Ramos (cell line): Measurements from ENCODE around the gene BPTF.
"Not testable (repeated sequence)": the region's sequence is repeated elsewhere in the genome, so short reads cannot be mapped to it uniquely, and the experiment has no call there.

Experiments
- in situ Hi-C: fragments of 300-500 bp; cut with MboI; formaldehyde crosslinking; loops from one replicate; pipeline ENCODE4 v1.14.3; 2022; ENCODE audit warnings: low sequenced_read_pairs; ENCODE audit not compliant: unreplicated experiment

Gene BPTF

DNA sequence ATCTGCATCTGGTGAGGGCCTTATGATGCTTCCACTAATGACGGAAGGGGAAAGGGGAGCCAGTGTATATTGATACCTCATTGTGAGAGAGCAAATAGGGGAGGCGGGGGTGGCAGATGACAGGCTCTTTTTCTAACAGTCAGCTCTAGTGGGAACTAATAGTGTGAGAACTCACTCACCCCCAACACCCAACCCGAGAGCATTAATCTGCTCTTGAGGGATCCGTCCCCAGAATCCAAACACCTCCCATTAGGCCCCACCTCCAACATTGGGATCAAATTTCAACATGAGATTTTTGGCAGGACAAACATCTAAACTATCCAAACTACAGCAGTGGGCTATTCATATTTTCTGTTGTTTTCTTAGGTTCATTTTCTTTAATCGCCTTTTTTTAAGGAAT, 54.4 kb downstream of the BPTF start:
- in situ Hi-C loops = no loop called here

DNA sequence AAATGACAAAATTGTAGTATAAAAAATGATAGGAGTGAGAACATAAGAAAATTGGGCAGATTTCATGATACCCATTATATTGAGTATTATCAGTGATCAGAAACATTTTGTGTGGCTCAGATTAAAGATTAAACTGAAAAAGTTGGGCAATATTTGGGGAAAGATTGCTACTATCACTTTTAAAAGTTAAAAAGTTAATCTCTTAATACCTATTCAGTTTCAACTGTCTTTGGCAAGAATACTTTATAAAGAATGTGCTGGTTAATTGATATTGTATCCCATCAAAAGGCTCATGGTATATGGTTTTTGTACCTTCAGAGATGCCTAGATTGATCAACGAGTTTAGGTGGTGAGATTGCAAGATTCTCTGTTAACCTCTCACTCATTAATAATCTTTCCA, 55.8 kb downstream of the BPTF start:
- in situ Hi-C loops = no loop called here

DNA sequence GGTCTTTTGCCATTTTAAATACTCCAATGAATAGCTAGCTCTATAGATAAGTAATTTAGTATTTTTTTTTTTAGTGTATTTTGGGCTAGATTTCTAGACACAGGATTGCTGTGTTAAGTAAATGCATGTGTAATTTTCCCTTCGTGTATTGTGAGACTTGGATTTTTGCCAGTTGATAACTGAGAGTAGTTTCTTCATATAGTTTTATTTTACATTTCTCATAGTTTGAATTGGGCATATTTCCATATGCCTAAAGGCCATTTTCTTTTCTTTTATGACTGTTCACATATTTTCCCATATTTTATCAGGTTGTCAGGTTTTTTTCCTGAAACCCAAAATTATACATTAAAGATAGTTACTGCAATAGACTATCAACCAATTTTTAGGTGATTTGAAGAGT, 59.4 kb downstream of the BPTF start:
- in situ Hi-C loops = no loop called here

DNA sequence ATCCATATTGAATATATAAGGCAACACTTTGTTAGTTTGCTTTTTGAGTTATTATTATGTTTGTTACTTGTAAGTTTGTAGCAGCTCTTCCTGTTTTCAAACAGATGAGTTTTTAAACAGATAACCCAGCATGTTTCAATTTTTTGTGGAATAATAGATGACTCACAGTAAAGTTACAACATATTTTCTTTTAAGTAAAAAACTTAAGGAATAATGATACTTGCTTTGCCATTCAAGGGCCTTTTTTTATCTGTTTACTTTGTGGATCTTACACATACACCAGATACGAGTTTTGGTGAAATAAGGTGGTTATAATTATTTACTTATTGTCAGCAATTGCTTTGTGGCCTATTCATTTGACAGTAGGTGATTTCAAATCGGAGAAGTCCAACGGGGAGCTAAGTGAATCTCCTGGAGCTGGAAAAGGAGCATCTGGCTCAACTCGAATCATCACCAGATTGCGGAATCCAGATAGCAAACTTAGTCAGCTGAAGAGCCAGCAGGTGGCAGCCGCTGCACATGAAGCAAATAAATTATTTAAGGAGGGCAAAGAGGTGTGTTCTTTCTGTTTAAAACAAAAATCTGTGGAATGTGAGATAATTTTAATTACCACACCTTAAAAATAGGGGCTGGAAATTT, 66.3 kb downstream of the BPTF start:
- in situ Hi-C loops = no loop called here

DNA sequence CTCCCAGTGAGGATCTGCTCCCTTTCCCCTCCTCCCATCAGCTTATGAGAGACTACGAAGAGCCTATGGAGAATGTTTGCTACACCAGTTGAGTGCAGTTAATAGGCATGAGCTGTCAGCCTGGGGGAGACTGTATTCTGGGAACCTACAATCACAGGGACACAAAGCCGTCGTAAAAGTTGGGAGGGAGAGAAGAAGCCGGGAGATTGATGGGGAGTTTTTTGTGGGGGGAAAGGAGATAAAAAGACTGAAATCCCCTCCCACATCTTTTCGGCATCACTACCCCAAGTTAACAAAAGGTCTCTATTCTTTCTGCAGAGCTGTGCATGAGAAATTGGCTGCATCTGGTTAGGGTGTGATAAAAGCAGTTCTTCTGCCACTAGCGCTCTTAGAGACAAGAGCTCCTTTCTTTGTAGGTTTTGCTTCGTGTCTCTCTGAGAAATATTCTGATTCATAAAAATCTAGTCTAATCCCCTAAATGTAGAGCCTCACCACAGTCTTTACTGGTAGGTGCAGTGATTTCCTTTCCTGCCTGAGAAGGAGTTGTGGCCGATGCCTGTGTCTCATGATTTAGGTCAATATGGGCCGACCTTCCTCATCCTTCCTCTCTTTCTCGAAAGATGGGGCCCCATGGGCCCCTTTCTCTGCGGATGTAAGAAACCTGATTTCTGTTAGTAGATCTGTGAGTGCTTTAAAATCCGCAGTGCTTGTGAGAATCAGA, 77.4 kb downstream of the BPTF start:
- in situ Hi-C loops = no loop called here

DNA sequence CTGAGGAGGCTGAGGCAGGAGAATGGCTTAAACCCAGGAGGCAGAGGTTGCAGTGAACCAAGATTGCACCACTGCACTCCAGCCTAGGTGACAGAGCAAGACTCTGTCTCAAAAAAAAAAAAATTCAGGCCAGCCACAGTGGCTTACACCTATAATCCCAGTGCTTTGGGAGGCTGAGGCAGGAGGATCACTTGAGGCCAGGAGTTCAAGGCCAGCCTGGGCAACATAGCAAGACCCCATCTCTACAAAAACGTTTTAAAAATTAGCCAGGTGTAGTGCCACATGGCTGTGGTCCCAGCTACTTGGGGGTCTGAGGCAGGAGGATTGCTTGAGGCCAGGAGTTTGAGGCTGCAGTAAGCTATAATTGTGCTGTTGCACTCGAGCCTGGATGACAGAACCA, 80.0 kb downstream of the BPTF start:
- in situ Hi-C loops = not testable (repeated sequence)

DNA sequence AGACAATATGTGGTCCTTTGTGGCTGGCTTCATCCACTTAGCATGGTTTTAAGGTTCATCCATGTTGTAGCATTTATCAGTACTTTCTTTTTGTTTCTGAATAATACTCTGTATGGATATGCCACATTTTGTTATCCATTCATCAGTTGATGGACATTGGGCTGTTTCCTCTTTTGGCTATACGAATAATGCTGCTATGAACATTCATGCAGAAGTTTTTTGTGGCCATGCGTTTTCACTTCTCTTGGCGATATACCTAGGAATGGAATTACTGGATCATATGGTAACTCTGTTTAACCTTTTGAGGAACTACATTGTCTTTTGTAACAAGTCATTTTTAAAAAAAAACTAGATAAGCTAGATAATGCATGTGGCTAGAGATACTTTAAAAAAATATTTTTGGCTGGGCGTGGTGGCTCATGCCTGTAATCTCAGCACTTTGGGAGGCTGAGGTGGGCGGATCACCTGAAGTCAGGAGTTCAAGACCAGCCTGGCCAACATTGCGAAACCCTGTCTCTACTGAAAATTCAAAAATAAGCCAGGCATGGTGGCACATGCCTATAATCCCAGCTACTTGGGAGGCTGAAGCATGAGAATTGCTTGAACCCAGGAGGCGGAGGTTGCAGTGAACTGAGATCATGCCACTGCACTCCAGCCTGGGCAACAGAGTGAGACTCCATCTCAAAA, 85.0 kb downstream of the BPTF start:
- in situ Hi-C loops = not testable (repeated sequence)

DNA sequence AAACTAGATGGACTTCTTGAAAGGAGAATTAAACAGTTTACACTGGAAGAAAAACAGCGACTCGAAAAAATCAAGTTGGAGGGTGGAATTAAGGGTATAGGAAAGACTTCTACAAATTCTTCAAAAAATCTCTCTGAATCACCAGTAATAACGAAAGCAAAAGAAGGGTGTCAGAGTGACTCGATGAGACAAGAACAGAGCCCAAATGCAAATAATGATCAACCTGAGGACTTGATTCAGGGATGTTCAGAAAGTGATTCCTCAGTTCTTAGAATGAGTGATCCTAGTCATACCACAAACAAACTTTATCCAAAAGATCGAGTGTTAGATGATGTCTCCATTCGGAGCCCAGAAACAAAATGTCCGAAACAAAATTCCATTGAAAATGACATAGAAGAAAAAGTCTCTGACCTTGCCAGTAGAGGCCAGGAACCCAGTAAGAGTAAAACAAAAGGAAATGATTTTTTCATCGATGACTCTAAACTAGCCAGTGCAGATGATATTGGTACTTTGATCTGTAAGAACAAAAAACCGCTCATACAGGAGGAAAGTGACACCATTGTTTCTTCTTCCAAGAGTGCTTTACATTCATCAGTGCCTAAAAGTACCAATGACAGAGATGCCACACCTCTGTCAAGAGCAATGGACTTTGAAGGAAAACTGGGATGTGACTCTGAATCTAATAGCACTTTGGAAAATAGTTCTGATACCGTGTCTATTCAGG, 85.9 kb downstream of the BPTF start:
- in situ Hi-C loops = no loop called here

DNA sequence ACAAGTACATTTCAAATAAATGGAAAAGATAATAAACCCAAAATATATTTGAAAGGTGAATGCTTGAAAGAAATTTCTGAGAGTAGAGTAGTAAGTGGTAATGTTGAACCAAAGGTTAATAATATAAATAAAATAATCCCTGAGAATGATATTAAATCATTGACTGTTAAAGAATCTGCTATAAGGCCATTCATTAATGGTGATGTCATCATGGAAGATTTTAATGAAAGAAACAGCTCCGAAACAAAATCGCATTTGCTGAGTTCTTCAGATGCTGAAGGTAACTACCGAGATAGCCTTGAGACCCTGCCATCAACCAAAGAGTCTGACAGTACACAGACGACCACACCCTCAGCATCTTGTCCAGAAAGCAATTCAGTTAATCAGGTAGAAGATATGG, 86.8 kb downstream of the BPTF start:
- in situ Hi-C loops = no loop called here

DNA sequence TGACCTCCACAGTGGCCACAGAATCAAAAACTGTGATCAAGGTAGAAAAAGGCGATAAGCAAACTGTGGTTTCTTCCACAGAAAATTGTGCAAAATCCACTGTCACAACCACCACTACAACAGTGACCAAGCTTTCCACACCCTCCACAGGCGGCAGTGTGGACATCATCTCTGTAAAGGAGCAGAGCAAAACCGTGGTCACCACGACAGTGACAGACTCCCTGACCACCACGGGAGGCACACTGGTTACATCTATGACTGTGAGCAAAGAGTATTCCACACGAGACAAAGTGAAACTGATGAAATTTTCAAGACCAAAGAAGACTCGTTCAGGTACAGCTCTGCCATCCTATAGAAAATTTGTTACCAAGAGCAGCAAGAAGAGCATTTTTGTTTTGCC, 87.4 kb downstream of the BPTF start:
- in situ Hi-C loops = no loop called here

DNA sequence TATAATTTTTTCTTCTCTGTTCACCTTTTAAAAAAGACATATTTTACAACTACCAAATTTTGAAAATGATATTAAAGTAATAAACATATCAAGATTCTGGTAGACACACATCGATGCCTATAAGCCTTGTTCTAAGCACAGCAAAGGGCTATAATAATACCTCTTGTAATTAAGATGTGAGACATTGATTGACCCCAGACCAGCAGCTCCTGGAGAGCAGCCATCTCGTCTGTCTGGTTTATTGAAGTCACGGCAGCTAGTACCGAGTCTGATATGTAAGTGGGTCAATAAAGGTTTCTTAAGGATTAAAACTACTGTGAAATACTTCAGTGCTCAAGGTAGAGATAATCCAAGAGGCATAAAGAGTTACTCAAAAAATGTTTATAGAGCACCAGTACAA, 94.9 kb downstream of the BPTF start:
- in situ Hi-C loops = no loop called here

DNA sequence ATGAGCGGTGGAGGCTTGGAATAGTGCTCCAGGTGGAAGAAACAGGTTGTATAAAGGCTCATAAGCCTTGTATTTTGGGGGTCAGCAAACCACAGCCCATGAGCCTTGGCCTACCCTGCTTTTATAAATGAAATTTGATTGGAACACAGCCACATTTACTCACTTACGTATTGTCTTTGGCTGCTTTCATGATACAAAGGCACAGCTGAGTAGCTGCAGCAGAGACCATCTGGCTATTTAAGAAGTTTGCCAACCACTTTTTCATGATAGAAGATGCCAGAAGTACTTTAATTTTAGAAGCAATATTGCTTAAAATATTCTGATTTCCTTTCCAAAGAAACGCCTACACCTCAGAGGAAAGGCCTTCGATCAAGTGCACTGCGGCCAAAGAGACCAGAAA, 97.2 kb downstream of the BPTF start:
- in situ Hi-C loops = no loop called here

DNA sequence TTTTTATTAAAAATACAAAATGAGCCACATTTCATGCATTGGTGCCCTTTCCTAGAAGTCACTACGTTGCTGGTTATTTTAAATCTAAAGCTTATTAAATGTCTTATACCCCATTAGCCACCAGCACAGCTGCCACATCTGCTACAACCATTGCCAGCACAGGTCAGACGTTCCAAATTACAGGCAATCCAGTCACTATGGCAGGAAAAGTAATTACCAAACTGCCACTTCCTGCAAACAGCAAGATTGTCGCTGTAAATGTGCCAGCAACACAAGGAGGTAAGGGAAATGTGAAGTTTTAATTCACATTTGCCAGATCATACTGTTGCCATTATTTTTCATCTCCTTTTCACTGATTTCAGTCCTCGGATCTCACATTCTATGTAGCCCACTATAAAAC, 103.5 kb downstream of the BPTF start:
- in situ Hi-C loops = not testable (repeated sequence)

DNA sequence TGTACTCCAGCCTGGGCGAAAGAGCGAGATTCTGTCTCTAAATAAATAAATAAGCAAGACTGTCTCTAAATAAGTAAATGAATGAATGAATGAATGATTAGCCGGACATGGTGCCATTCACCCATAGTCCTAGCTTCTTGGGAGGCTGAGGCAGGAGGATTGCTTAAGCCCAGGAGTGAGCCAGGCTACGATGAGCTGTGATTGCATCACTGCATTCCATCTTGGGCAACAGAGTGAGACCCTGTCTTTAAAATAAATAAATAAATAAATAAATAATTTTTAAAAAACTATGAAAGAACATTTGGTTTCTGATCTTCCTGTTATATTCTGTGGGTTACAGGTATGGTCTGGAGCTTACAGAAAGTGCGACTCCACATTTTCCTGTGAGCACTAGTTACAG, 105.9 kb downstream of the BPTF start:
- in situ Hi-C loops = no loop called here

DNA sequence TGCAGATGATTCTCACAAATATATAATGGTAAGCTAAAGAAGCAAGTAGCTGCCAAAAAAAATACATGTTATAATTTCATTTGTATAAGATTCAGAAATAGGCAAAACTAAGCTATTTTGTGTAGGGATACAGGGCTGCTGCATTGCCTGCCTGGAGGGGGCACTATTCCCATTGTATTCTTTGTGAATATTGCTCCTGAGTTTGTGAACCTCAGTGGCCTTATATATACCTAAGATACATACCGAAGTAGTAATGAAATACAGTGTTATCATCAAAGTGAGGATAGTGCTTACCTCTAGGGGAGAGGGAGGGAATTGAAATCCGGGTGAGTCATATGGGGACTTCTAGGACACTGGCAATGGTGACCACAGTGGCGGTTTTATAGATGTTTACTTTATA, 117.5 kb downstream of the BPTF start:
- in situ Hi-C loops = no loop called here

DNA sequence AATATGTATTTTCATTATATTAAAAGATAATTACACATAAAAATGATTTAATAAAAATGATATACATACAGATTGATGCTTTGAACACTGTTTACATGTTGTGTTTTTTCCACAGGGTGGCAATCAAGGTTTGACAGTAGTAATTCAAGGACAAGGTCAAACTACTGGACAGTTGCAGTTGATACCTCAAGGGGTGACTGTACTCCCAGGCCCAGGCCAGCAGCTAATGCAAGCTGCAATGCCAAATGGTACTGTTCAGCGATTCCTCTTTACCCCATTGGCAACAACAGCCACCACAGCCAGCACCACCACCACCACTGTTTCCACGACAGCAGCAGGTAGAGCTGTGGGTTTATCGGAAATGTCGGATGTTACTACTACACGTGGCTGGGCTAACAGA, 118.7 kb downstream of the BPTF start:
- in situ Hi-C loops = no loop called here

DNA sequence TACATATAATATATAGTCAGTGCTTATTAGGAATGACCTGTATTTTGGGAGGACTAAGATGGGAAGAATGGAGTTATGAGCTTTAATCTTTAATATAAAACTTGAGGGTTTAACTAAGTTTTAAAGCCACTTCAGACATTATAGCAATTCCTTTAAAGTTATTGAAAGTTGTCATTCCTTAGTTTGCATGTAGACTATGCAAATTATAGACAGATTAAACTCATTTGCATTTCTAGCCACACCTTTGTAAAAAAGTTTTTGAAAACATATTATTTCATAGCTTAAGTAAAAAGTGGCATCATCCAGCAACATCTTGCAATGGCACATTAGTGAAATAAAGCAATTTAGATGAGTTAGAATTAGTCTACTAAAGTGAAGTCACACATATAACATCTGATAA, 121.2 kb downstream of the BPTF start:
- in situ Hi-C loops = no loop called here

DNA sequence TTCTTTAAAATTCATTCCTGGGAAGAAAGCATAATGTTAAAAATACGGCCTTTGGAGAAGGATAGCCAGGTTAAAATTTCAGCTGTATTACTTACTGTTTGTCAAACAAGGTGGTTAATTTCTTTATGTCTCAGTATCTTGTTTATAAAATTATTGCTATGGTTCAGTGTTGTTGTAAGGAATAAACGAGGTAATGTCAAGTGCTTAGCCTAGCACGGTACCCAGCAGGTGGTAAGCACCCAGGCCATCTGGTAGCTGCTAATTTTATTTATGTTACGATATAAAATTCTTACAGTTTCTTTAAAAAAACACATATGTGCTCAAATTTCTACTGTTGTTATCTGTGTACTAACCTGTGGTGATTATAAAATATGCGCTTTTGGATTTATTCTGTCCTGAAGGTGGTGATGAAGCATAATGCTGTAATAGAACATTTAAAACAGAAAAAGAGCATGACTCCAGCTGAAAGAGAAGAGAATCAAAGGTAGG, 122.1 kb downstream of the BPTF start:
- in situ Hi-C loops = no loop called here

DNA sequence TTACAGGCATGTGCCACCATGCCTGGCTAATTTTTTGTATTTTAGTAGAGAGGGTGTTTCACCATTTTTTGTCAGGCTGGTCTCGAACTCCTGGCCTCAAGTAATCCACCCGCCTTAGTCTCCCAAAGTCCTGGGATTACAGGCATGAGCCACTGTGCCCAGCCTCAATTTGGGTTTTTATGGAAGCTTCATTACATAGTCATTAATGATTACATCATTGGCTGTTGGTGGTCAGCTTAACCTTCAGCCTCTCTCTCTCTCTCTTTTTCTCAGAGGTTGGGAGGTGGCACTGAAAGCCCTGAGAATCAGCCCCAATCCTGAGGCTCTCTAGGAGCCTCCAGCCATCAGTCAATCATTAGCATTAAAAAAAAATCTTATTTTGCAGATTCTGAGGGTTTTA, 125.6 kb downstream of the BPTF start:
- in situ Hi-C loops = no loop called here

DNA sequence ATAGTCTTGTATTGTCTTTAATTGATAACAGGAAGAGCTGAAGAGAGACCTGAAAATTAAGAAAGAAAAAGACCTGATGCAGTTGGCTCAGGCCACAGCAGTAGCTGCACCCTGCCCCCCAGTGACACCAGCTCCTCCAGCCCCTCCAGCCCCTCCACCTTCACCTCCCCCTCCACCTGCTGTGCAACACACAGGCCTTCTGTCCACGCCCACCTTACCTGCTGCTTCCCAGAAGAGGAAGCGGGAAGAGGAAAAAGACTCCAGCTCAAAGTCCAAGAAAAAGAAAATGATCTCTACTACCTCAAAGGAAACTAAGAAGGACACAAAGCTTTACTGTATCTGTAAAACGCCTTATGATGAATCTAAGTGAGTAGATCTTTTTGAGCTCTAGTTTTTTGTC, 134.2 kb downstream of the BPTF start:
- in situ Hi-C loops = no loop called here

DNA sequence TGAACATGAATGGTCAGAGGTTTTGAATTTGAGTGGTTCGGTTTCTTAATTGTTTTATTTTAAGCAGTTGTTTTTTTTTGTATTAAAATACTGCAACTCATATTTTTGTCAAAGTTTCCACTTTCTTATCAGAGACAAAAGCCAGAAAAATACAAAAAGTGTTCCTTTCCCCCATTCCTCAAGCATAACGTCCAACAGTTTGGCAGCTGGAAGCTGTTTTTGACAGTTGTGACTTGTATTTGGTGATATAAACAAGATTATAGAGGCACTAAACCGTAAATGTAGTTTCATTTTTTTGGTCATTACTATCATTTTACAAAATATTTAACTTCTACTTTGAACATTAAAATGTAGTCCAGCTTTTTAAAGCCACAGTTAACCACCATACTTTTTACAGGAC, 135.0 kb downstream of the BPTF start:
- in situ Hi-C loops = not testable (repeated sequence)
